ENCODE data around the gene MBD3L2.

Gene MBD3L2

GRCh38 chr19:7074705-7075282 lies 25.7 kb downstream of the MBD3L2 start:
- DNase-seq (ENCODE audit: extremely low read depth, insufficient read length), result no peak
- no peak for TF ChIP-seq CTCF (IDR thresholded peaks at IDR 0.05; ENCODE audit: insufficient read depth, low read length, poor library complexity, severe bottlenecking)
- no peaks in the 10 kb centered on the region for H3K27me3 ChIP-seq (replicated peaks; ENCODE audit: control insufficient read depth, insufficient read depth, low read length)
- H3K36me3 ChIP-seq (ENCODE audit: control insufficient read depth, insufficient read depth, low read length), result peaks cover 40% of the 10 kb centered on the region
- H3K4me3 ChIP-seq (replicated peaks; ENCODE audit: low read depth, low read length), result no peak overlapping the region

- no peak for DNase-seq (ENCODE audit: extremely low read depth, insufficient read length)
- no peak overlapping the region for H3K4me3 ChIP-seq (replicated peaks; ENCODE audit: low read depth, low read length)
- no peak for TF ChIP-seq CTCF (IDR thresholded peaks at IDR 0.05; ENCODE audit: insufficient read depth, low read length, poor library complexity, severe bottlenecking)
- no peaks in the 10 kb centered on the region for H3K27me3 ChIP-seq (replicated peaks; ENCODE audit: control insufficient read depth, insufficient read depth, low read length)
- H3K36me3 ChIP-seq (ENCODE audit: control insufficient read depth, insufficient read depth, low read length), result peaks cover 52% of the 10 kb centered on the region
Measured at GRCh38 chr19:7076151-7076550, 27.0 kb downstream of the MBD3L2 start.

- TF ChIP-seq CTCF (IDR thresholded peaks at IDR 0.05; ENCODE audit: insufficient read depth, low read length, poor library complexity, severe bottlenecking), result no peak
- H3K36me3 ChIP-seq (ENCODE audit: control insufficient read depth, insufficient read depth, low read length), result peaks cover 59% of the 10 kb centered on the region
- DNase-seq (ENCODE audit: extremely low read depth, insufficient read length), result no peak
Measured at GRCh38 chr19:7078008-7078407, 28.9 kb downstream of the MBD3L2 start.

GRCh38 chr19:7083076-7083956 lies 34.2 kb downstream of the MBD3L2 start:
- TF ChIP-seq CTCF (IDR thresholded peaks at IDR 0.05; ENCODE audit: insufficient read depth, low read length, poor library complexity, severe bottlenecking), result no peak
- Histone ChIP-seq H3K27me3 (replicated peaks; ENCODE audit: control insufficient read depth, insufficient read depth, low read length) (no peaks in the 10 kb centered on the region), H3K36me3 (ENCODE audit: control insufficient read depth, insufficient read depth, low read length) (peaks cover 41% of the 10 kb centered on the region), H3K4me3 (replicated peaks; ENCODE audit: low read depth, low read length) (no peak overlapping the region)
- no peak for DNase-seq (ENCODE audit: extremely low read depth, insufficient read length)

More at GRCh38 chr19:7078008-7078407, 28.9 kb downstream of the MBD3L2 start:
- H3K27me3 ChIP-seq (replicated peaks; ENCODE audit: control insufficient read depth, insufficient read depth, low read length), result no peaks in the 10 kb centered on the region
- H3K4me3 ChIP-seq (replicated peaks; ENCODE audit: low read depth, low read length), result no peak overlapping the region

- no peak for TF ChIP-seq CTCF (IDR thresholded peaks at IDR 0.05; ENCODE audit: insufficient read depth, low read length, poor library complexity, severe bottlenecking)
- Histone ChIP-seq H3K27me3 (replicated peaks; ENCODE audit: control insufficient read depth, insufficient read depth, low read length) (no peaks in the 10 kb centered on the region), H3K36me3 (ENCODE audit: control insufficient read depth, insufficient read depth, low read length) (peaks cover 5% of the 10 kb centered on the region), H3K4me3 (replicated peaks; ENCODE audit: low read depth, low read length) (no peak overlapping the region)
- DNase-seq (ENCODE audit: extremely low read depth, insufficient read length), result no peak
Measured at GRCh38 chr19:7088999-7089398, 39.9 kb downstream of the MBD3L2 start.
